Measurements from ENCODE around the gene NDE1.

Gene NDE1

DNA sequence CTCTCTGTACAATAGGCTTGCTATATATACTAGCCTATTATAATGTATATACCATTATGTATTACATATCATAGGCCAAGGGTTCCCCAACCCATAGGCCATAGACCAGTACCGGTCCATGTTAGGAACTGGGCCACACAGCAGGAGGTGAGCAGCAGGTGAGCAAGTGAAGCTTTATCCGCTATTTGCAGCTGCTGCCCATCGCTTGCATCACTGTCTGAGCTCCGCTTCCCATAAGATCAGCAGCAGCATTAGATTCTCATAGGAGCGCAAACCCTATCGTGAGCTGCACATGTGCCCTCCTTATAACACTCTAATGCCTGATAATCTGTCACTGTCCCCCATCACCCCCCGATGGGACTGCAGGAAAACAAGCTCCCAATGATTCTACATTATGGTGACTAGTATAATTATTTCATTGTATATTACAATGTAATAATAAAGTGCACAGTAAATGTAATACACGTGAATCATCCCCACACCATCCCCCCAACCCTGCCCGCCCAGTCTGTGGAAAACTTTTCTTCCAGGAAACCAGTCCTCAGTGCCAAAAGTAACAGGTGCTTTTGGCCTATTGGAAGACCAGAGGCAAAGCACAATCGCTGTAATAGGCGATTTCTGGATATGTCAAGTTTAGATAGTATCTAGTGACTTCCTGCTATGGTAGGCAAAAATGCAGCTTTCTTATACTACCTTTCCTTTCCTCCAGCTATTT, 122.7 kb downstream of the NDE1 start:
- DNase-seq (ENCODE audit: low read depth) = no peak
- no peak overlapping the region for H3K4me3 ChIP-seq (ENCODE audit: low read depth, low read length)
- TF ChIP-seq, protein P1, sequence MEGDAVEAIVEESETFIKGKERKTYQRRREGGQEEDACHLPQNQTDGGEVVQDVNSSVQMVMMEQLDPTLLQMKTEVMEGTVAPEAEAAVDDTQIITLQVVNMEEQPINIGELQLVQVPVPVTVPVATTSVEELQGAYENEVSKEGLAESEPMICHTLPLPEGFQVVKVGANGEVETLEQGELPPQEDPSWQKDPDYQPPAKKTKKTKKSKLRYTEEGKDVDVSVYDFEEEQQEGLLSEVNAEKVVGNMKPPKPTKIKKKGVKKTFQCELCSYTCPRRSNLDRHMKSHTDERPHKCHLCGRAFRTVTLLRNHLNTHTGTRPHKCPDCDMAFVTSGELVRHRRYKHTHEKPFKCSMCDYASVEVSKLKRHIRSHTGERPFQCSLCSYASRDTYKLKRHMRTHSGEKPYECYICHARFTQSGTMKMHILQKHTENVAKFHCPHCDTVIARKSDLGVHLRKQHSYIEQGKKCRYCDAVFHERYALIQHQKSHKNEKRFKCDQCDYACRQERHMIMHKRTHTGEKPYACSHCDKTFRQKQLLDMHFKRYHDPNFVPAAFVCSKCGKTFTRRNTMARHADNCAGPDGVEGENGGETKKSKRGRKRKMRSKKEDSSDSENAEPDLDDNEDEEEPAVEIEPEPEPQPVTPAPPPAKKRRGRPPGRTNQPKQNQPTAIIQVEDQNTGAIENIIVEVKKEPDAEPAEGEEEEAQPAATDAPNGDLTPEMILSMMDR (IDR thresholded peaks at IDR 0.05; ENCODE audit: low read depth, low read length, missing control alignments) = no peak

DNA sequence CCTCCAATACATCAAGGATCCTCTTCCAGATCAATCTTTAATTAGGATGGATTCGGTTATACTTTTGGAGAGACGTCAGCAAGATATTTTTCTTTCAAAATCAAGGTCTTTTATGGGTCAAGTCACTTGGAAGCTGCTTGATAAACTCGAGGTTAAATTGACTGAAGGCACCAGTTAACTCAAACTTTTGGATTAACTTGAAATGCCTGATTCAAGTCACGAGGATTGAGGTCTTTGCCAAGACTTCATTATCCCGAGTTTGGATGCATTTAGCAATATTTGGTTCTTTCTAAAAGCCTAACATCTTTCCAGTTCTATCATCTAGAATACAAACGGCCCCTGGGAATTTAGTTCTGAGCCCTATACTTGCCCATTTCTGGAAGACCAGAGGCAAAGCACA, 123.9 kb downstream of the NDE1 start:
- no peak for DNase-seq (ENCODE audit: low read depth)
- TF ChIP-seq, protein P1 (IDR thresholded peaks at IDR 0.05; ENCODE audit: low read depth, low read length, missing control alignments) = no peak
- no peak overlapping the region for H3K4me3 ChIP-seq (ENCODE audit: low read depth, low read length)

DNA sequence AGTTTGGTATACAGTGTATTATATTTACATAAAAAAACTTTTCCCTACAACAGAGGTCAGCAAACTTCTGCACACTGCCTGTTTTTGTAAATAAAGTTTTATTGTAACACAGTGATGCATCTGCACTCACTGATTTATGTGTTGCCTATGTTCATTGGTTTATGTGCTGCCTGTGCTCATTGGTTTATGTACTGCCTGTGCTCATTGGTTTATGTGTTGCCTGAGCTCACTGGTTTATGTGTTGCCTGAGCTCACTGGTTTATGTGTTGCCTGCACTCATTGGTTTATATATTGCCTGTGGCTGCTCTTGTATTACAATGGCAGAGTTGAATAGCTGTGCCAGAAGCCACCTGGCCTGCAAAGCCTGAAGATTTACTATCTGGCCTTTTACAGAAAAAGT, 125.2 kb downstream of the NDE1 start:
- TF ChIP-seq, protein P1 (IDR thresholded peaks at IDR 0.05; ENCODE audit: low read depth, low read length, missing control alignments) = no peak
- H3K4me3 ChIP-seq (ENCODE audit: low read depth, low read length) = no peak overlapping the region
- DNase-seq (ENCODE audit: low read depth) = no peak

DNA sequence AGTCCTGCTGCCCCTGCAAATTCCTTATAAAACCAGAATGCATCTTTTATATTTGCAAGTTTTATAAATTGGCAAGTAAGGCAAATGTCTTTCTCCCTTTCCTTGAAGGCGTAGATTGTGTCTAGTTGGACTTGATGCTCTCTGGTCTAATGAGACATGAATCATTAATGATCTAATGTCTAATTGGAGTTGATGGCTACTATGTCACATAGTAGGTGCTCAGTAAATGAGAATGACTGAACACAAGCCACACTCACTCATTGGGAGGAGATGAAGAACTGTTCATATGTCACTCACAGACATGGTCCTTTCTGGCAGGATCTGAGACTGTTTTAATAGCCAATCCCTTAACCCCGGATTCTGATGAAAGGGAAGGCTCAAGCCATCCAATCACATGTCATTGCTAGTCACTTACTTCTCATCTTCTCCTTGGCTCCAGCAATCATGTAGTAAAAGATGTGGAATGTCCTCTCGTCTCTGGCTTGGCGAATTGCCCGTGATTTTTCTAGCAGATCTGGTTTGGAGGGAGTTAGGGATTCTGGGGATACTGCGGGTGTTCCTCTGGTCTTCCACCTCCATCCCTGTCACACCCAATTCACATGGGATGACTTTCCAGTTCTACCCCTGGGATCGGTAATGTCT, 125.7 kb downstream of the NDE1 start:
- no peak for DNase-seq (ENCODE audit: low read depth)
- no peak overlapping the region for H3K4me3 ChIP-seq (ENCODE audit: low read depth, low read length)

More for the DNA sequence above, 125.7 kb downstream of the NDE1 start:
- TF ChIP-seq, protein P1 (IDR thresholded peaks at IDR 0.05; ENCODE audit: low read depth, low read length, missing control alignments) = no peak

Measured in GM12864 (cell line).